Measurements from ENCODE around the gene RFX7.
"Not testable (repeated sequence)": the region's sequence is repeated elsewhere in the genome, so short reads cannot be mapped to it uniquely, and the experiment has no call there.

Gene RFX7

DNA sequence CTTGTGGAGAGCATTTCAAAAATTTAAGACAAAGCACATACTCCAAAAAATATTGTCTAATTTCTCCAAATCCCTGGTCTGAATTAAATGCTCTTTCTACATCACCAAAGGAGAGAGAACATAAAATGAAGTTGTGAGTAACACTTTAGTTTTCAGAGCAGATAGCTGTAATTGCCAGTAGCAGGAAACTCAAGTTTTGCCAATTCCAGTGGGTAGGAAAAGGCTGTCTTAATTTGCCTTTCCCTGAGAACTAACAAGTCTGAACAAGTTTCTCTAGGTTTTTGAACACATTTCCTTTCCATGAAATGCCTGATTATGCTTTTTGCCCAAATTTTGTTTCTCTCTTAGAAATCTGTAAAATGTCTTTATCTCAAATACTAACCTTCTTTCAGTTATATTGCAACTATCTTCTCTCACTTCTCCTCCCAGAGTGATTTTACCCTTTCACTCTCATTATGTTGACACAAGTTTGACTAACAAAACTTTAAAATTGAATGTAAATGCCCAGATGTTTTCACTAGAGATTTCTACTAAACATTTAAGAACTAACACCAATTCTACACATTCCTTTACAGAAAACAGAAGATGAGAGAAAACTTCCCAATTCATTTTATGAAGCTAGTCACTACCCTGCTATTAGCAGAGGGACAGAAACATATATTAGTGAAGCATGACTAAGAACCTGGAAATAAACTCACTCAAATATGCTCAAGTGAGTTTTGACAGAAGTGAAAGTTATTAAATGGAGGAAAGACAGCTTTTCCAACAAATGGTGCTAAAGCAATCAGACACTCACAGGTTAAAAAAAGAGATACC is 38.4 kb downstream of the RFX7 start:
- no peak for DNase-seq (ENCODE audit: low read depth)

DNA sequence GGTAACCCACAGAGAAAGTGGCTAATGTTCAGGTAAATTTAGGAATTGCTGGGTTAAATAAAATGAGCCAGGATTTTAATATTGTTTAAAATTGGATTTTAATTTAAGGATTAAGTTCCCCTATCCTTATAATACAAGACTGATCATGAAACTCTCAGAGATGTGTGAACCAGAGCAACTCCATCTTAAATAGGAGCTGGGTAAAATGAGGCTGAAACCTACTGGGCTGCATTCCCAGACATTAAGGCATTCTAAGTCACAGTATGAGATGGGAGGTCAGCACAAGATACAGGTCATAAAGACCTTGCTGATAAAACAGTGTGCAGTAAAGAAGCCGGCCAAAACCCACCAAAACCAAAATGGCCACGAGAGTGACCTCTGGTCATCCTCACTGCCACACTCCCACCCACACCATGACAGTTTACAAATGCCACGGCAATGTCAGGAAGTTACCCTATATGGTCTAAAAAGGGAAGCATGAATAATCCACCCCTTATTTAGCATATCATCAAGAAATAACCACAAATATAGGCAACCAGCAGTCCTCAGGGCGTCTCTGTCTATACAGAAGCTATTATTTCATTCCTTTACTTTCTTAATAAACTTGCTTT is 40.3 kb downstream of the RFX7 start:
- DNase-seq (ENCODE audit: low read depth): peak; percentile 14

DNA sequence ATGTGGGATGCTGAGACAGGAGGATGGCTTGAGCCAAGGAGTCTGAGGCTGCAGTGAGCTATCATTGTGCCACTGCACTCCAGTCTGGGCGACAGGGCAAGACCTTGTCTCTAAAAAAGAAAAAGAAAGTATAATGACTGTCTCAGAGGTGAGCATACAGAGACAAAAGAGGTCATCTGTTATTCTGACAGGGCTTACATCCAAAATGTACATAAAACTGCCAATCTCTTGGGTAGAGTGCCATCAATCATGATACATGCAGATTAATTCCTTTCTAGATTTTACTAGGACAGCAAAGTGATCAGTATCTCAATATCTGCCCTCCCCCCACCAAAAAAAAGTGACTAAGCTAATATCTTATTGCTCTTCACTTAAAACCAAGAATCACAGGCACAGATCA is 41.0 kb downstream of the RFX7 start:
- no peak for DNase-seq (ENCODE audit: low read depth)

DNA sequence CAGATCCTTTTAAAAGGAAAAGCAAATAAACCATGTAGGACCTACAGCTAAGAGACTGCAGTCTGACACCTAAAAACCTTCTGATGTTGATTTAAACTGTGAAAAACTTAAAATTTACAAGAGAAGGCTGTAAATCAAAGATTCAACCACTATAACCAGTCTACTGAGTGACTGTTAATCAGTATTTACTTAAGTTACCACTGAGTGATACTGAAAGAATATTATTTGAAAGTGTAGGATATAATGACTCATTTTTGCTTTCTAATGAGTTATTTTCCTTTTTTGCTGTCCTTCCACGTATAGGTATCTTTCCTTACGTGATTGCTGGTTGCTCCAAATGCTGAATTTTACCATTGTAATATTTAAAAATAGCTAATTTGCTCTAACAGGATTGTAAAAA is 44.6 kb downstream of the RFX7 start:
- no peak for DNase-seq (ENCODE audit: low read depth)

DNA sequence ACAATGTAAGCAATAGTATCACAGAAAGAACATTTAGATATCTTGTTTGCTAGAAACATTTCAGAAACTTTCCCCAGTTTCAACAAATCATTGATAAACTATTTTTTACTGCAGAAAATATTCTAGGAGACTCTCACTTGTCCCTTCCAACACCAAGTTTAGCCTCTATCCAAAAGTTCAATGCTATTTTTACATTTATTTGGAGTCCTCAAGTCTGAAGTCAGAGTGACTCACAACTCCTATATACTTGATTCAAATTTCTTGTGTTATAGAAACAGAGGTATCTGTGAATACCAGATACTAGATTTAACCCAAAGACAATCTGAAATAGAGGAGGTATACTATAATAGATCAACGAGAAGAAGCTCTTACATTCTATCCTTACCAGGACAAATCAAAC is 49.6 kb downstream of the RFX7 start:
- no peak for DNase-seq (ENCODE audit: low read depth)

DNA sequence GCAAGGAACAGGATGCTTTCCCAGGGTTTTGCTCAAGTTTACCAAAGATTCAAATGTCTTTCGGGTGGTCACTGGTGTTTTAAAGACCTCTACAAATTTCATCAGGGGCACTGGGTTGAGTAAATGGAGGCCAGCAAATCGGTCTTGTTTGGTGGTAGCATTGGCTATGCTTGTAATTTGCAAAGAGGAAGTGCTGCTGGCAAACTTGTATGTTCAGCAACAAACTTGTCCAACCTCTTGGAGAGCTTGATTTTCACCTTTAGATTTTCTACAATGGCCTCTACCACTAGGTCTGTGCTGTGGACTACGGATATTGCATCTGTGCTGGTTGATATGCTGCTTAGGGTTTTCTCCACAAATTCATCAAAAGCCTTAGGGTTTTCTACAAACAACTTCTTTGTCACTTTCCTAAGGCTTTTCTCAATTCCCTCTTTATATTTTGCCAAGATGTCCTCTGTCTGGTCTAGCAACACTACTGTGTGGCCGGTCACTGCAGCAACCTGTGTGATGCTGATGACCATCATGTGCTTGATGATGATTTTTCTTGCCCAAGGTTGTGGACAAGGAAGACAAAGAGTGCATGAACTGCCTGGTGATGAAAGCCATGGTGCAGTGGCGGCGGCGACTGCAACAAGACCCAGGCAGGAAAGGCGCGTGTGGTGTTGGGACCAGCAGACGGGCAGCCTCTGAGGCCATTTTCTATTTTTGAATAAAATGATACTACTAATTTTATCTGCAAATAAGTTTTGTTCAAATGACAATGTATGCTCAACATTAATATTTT is 50.8 kb downstream of the RFX7 start:
- DNase-seq (ENCODE audit: low read depth): no peak

DNA sequence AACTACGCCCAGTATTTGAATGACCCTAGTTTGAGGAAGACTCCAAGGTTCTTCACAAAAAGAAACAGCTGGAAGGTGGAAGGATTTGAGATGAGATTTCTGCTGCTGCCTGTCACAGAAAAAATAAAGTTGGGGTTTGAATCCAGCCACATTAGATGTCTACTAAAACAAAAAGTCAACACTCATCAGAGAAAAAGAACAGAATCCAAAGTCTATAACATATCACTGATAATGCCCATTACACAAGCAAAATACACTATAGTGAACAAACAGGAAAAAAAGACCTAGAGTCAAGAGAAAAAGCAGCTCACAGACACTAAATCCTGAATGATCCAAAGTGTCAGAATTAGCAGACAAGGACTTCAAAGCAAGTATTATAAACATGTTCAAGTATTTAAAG is 56.0 kb downstream of the RFX7 start:
- DNase-seq (ENCODE audit: low read depth): no peak

DNA sequence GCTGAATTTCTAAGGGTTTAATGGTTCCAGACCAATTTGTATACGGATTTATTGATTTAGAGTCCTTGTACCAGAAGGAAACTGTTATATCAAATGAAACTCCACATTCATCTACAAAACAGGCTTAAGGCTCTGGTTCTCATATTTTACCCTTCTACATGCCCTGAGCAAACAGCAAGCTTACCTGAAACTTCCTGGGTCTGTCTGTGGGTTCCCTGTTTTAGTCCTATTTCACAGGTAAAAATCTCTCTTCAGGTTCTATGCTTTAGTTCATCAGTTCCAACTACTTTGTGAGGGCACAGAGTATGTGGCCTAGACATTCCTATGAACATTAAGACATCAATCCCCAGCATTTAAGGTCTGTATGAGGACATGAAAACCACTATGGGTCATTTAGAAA is 57.7 kb downstream of the RFX7 start:
- DNase-seq (ENCODE audit: low read depth): no peak

DNA sequence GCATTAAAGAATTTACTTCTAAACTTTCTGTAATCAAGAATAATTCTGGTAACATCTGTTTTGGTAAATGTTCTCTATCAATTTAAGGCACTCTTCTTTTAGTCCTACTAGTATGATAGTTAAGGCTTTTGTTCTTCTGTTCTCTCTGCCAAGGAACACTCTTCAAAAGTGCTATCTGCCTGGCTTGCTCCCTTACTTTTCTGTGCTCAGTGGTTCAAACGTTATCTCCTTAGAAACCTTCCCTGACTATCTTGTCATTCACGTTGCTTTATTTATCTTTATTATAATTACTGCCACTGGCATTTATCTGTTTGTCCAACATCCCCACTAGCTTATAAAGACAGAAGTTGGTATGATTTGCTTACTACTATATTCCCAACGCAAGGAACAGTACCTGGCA is 59.2 kb downstream of the RFX7 start:
- no peak for DNase-seq (ENCODE audit: low read depth)

DNA sequence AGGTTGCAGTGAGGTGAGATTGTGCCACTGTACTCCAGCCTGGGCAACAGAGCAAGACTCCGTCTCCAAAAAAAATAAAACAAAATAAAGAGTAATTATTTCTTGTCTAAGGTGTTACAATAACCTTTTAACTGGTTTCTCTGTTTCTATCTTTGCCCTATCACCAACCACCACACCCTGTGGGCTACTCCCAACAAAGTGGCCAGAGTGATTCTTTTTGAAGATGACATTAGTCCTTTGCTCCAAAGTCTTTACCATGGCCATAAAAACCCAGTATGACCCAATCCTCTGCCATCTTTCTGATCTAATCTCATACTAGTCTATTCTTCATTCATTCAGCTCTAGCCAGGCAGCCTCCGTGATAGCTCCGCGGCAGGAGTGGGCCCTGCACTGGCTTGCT is 62.8 kb downstream of the RFX7 start:
- DNase-seq (ENCODE audit: low read depth): no peak

DNA sequence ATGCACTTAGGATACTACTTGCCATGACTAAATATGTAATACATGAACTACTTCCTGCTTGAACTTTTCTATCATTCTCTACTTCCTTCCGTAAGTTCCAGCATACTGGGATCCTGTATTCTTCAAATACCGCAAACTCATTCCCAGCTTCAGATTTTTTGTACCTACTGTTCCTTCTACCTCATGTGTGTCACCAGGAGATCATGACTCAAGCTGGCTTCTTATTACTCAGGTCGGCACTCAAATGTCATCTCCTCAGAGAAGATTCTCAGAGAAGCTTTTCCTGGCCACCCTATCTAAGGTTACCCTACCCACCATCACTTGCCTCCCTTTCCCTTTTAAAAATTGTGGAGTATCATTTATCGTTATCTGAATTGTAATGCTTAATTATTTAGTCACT is 66.7 kb downstream of the RFX7 start:
- DNase-seq (ENCODE audit: low read depth): no peak

DNA sequence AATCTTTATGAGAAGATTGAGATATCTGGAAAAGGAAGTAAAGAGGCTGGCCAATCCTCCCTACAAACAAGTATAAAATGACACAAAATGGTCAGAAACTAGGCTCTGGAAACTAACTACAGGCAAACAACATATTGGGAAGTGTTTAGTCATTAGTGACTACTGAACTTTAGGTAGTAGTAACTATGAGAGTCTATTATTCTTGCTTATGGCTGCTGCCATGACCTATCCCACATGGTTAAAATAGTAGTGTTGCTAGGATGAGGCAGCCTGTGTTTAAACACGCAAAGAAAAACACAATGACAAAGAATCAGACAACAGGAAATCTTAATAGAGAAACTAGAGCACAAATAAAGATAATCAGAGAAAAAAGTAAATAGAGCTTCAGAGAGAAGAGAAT is 67.9 kb downstream of the RFX7 start:
- DNase-seq (ENCODE audit: low read depth): no peak

DNA sequence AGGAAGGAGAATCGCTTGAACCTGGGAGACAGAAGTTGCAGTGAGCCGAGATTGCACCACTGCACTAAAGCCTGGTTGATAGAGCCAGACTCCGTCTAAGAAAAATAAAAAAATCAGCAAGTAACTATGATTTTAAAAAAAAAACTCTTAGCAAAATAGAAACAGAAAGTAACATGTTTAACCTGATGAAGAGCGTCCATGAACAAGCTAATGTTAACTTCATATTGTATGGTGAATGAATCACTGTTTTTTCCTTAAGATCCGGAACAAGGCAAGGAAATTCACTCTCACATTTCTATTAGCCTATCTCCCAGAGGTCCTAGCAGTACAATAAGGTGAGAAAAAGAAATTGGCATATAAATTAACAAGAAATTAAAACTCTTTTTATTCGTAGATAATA is 69.0 kb downstream of the RFX7 start:
- DNase-seq (ENCODE audit: low read depth): no peak

DNA sequence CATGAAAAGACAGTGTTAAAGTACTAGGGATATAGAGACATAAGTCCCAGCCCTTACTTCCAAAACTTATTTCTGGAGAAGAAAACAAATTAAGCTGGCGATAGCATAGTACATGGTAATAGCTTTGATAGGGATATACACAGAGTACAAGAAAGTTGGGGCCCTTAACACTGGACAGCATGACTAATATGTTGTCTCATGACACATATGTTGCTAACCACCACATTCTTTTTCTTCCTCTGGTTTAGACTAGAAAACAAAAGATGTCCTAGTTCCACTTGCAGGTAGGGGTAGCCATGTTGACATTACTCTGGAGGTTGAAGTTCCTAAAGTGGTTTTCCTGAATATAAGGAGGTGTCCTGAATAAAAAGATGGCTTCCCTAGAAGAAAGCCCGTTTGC is 75.3 kb downstream of the RFX7 start:
- DNase-seq (ENCODE audit: low read depth): peak; percentile 36

DNA sequence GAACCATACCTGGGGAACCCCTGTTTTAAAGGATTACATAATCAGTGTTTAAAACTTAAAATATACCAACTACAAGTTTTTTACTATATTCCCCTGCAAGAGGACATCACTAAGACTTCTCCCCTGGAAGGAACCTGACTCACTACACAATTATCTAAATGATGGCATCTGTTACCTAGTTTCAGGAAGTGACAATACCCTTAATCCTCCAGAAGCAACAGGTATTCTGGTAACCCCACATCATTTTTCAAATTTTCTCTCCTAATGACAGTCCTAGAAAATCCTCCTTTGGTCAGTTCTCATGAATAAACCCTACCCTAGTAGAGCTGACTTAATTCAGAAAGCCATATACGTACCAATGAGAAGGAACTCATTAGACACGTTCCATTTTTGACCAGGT is 78.4 kb downstream of the RFX7 start:
- DNase-seq (ENCODE audit: low read depth): no peak

DNA sequence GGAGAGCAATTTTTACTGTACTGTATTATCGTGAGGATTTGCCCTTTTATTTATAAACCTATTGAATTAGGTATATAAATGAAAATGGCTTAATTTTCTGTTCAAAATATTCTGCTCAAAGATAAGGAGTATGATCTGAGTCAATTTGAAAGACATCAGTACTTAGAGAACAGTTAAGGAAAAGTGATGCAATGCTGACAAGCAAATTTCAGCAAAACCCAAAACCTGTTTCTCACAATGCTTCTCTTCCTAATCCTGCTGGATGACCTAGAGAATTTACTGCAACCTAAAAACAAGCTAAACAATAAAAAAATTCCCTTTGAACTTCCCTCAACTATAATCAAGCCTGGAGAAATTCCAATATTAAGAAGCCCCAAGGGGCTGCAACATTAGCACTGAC is 82.7 kb downstream of the RFX7 start:
- DNase-seq (ENCODE audit: low read depth): peak; percentile 23

DNA sequence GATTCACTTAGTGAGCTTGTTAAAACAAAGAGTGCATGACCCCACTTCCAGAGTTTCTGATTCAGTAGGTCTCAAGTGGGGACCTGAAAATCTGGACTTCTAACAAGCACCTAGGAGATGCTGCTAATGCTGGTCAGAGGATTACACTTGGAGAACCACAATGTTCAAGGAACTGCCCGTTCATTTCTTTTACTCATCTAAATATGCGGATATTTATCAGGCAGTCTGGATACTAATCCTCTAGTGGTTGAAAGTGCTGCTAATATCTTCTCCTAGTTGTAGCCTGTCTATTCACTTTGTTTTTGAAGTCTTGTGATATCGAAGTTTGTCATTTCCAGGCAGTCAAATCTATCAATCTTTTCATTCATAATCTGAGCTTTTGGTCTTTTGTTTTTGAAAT is 86.8 kb downstream of the RFX7 start:
- peak; percentile 7 for DNase-seq (ENCODE audit: low read depth)

DNA sequence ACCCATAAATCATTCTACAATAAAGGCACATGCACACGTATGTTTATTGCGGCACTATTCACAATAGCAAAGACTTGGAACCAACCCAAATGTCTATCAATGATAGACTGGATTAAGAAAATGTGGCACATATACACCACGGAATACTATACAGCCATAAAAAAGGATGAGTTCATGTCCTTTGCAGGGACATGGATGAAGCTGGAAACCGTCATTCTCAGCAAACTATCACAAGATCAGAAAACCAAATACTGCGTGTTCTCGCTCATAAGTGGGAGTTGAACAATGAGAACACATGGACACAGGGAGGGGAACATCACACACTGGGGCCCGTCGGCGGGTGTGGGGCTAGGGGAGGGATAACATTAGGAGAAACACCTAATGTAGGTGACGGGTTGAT is 88.4 kb downstream of the RFX7 start:
- not testable (repeated sequence) for DNase-seq (ENCODE audit: low read depth)

DNA sequence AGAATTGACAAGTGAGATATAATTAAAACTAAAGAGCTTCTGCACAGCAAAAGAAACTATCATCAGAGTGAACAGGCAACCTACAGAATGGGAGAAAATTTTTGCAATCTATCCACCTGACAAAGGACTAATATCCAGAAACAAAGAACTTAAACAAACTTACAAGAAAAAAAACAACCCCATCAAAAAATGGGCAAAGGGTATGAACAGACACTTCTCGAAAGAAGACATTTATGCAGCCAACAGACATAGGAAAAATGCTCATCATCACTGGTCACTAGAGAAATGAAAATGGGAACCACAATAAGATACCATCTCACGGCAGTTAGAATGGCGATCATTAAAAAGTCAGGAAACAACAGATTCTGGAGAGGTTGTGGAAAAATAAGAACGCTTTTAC is 88.9 kb downstream of the RFX7 start:
- not testable (repeated sequence) for DNase-seq (ENCODE audit: low read depth)

DNA sequence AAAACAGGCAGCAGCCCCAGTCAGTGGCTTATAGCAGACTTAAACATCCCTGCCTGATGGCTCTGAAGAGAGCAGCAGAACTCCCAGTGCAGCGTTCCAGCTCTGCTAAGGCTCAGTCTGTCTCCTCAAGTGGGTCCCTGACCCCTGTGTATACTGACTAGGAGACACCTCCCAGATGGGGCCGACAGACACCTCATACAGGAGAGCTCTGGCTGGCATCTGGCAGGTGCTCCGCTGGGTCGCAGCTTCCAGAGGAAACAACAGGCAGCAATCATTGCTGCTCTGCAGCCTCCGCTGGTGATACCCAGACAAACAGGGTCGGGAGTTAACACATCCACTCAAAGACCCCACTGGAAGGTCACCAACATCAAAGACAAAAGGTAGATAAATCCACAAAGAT is 93.5 kb downstream of the RFX7 start:
- DNase-seq (ENCODE audit: low read depth): no peak

DNA sequence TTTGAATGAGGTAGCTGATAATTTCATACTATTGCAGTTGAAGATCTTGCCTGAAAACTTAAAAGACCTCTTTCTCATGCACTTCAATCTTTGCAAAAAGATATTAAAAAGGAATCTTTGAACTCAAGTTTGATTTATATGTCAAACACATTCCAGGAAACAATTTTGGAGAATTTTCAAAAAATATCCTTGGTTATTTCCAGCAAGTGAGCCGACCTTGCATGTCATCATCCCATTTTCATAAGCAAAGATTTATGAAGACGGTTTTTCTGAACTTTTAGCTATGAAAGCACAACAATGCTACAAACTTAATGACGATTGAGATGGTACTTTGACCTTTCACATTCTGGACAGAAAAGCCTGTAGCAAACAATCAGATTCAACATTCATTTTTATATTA is 95.6 kb downstream of the RFX7 start:
- DNase-seq (ENCODE audit: low read depth): peak; percentile 7

DNA sequence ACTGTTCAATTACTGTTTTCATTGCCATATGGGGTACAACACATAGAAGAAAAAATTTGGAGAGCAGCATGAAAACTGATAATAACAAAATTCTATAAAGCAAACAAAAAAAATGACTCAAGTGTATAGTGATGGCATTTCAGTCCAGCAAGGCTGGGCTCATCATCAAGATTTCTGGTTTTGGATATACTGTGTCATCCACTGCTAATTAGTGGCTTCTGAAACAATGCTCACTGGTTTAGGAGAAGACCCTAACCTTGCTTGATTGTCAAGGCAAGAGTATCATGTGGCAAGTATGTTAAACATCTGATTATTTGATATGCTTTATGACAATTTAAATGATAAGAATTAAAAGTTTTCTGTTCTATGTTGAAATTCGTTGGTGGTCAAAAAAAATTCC is 96.9 kb downstream of the RFX7 start:
- DNase-seq (ENCODE audit: low read depth): no peak

DNA sequence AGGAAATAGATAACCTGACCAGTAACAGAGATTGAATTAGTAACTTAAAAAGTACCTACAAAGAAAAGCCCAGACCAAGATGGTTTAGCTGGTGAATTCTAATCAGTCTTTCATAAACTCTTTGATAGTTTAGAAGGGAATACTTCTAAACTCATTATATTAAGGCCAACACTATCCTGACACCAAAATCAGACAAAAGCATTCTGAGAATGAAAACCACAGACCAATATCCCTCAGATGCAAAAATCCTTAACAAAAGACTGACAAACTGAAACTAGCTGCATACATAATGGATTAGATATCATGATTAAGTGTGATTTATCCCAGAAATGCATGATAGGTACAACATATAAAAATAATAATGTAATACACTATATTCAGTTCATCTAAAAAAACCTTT is 115.6 kb downstream of the RFX7 start:
- no peak for DNase-seq (ENCODE audit: low read depth)

Measured in amniotic epithelial cell (primary cell).